Measurements from ENCODE around the gene SLC29A2.
"Not testable (repeated sequence)": the region's sequence is repeated elsewhere in the genome, so short reads cannot be mapped to it uniquely, and the experiment has no call there.

SLC29A2 gene

DNA sequence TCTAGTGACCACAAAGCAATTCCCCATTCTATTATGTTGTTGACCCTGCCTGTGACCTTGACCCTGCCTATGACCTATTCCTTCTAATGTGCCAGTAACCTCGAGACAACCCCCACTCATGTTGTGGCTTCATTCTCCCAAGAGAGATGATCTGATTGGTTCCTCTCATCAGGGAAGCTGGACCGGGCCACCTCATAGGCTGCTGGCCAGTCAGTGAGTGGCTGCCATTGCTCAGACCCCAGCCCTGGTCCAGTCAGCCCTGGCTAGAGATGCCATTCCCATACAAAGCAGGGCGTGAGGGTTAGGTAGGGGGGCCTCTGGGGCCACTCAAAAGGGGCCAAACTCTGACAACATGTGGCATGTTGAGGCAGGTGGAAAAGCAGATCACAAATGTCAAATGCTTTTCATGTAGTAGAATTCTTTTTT, 11.9 kb downstream of the SLC29A2 start:
- Histone ChIP-seq H3K27ac (no peak overlapping the region), H4K20me1 (ENCODE audit: insufficient read depth) (no peaks in the 10 kb centered on the region), H3K4me1 (ENCODE audit: low read depth, poor library complexity, severe bottlenecking) (no peaks in the 10 kb centered on the region), H3K9ac (no peak overlapping the region), H3K79me2 (ENCODE audit: insufficient read depth, low read depth) (no peaks in the 10 kb centered on the region), H3K4me2 (no peak overlapping the region), H3K4me3 (IDR thresholded peaks at IDR 0.05; ENCODE audit: insufficient read depth, low read depth, low read length) (no peak overlapping the region), H2AFZ (ENCODE audit: low read depth) (no peak overlapping the region), H3K27me3 (ENCODE audit: insufficient read depth, low read depth) (no peaks in the 10 kb centered on the region), H3K36me3 (ENCODE audit: insufficient read depth) (no peaks in the 10 kb centered on the region)
- TF ChIP-seq, protein P1, sequence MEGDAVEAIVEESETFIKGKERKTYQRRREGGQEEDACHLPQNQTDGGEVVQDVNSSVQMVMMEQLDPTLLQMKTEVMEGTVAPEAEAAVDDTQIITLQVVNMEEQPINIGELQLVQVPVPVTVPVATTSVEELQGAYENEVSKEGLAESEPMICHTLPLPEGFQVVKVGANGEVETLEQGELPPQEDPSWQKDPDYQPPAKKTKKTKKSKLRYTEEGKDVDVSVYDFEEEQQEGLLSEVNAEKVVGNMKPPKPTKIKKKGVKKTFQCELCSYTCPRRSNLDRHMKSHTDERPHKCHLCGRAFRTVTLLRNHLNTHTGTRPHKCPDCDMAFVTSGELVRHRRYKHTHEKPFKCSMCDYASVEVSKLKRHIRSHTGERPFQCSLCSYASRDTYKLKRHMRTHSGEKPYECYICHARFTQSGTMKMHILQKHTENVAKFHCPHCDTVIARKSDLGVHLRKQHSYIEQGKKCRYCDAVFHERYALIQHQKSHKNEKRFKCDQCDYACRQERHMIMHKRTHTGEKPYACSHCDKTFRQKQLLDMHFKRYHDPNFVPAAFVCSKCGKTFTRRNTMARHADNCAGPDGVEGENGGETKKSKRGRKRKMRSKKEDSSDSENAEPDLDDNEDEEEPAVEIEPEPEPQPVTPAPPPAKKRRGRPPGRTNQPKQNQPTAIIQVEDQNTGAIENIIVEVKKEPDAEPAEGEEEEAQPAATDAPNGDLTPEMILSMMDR (conservative IDR thresholded peaks at IDR 0.05; ENCODE audit: low read depth, low read length), result no peak

DNA sequence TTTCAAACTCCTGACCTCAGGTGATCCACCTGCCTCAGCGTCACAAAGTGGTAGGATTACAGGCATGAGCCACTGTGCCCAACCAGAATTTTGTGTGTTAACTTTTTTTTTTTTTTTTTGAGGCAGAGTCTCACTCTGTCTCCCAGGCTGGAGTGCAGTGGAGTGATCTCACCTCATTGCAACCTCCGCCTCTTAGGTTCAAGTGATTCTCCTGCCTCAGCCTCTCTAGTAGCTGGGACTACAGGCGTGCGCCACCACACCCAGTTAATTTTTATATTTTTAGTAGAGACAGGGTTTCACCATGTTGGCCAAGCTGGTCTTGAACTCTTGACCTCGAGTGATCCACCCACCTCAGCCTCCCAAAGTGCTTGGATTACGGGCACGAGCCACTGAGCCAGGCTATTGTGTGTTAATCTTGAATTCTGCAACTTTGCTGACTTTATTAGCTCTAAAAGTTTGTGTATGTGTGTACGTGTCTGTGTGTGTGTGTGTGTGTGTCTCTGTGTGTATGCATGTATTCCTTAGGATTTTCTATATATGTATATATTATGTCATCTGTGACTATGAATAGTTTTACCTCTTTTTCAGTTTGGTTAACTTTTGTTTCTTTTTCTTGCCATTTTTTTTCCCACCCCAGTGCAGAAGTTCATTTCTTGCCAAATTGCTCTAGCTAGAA, 20.9 kb downstream of the SLC29A2 start:
- H3K9ac ChIP-seq; H3K4me3 ChIP-seq (IDR thresholded peaks at IDR 0.05; ENCODE audit: insufficient read depth, low read depth, low read length); H3K79me2 ChIP-seq (ENCODE audit: insufficient read depth, low read depth); H3K27ac ChIP-seq; H3K4me1 ChIP-seq (ENCODE audit: low read depth, poor library complexity, severe bottlenecking); H3K4me2 ChIP-seq; H3K36me3 ChIP-seq (ENCODE audit: insufficient read depth); H2AFZ ChIP-seq (ENCODE audit: low read depth); H4K20me1 ChIP-seq (ENCODE audit: insufficient read depth); H3K27me3 ChIP-seq (ENCODE audit: insufficient read depth, low read depth): not testable (repeated sequence)

DNA sequence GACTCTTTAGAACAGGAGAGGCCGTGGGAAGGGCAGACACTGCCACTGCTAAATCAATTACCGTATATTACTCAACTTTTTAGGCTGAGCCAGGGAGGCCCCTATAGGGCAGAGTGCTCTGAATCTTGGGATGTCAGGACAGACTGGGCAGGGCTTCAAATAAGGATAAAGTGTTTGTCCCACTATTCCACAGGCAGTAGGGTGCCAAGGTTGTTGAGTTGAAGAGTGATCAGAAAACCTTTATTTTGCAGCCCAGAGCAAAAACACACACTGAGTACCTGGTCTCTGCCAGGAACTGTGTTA, 22.5 kb downstream of the SLC29A2 start:
- H3K79me2 ChIP-seq (ENCODE audit: insufficient read depth, low read depth), result peaks cover 7% of the 10 kb centered on the region; the same call in 1 of the 2 replicates
- H2AFZ ChIP-seq (ENCODE audit: low read depth), result no peak overlapping the region
- TF ChIP-seq, protein P1 (conservative IDR thresholded peaks at IDR 0.05; ENCODE audit: low read depth, low read length), result no peak
- H3K4me2 ChIP-seq, result no peak overlapping the region
- no peaks in the 10 kb centered on the region for H3K27me3 ChIP-seq (ENCODE audit: insufficient read depth, low read depth)
- H3K9ac ChIP-seq, result no peak overlapping the region
- peaks cover 14% of the 10 kb centered on the region for H3K4me1 ChIP-seq (ENCODE audit: low read depth, poor library complexity, severe bottlenecking)
- H3K27ac ChIP-seq, result no peak overlapping the region
- no peaks in the 10 kb centered on the region for H4K20me1 ChIP-seq (ENCODE audit: insufficient read depth)
- H3K4me3 ChIP-seq (IDR thresholded peaks at IDR 0.05; ENCODE audit: insufficient read depth, low read depth, low read length), result no peak overlapping the region
- no peaks in the 10 kb centered on the region for H3K36me3 ChIP-seq (ENCODE audit: insufficient read depth)

DNA sequence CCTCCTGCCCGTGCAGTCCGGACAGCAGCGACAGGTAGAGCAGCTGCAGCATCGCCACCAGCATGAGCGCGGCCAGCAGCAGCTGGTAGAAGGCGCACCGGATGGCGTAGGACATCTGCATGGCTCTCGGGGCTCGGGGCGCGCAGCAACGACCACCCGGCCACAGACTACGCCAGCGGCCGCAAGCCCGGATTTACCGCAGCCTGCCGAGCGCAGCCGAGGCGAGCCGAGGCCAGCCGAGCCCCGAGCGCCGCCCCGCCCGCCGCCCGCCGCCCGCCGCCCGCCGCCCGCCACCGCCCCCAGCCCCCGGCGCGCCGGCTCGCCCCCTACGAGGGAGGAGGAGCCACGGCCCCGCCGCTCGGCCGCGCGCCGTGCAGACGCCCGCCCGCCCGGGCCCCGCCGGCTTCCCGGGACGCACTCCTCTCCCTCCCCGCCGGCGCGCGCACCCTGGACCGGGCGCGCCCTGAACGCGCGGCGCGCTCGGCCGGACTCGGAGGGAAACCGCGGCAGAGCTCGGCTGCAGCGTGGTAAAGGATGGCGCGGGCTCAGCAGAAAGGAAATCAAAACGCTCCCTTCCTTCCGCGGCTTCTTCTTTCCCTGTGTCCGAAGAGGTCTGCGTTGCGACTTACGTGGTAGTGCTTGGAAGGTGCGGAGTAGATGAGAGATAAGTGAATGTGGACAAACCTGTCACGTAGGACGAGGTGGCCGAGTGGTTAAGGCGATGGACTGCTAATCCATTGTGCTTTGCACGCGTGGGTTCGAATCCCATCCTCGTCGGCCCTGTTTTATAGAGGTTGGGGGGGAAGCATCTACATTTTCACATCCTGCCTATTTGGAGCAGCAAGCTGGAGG, 23.9 kb downstream of the SLC29A2 start, which contains the start of gene B4GAT1:
Gene B4GAT1 (minus strand): TSS at position 205 of the 852 bp plus-strand sequence. CDS start 84 bp downstream, at position 121.
- TF ChIP-seq, protein P1 (conservative IDR thresholded peaks at IDR 0.05; ENCODE audit: low read depth, low read length), result no peak
- H3K4me3 ChIP-seq (IDR thresholded peaks at IDR 0.05; ENCODE audit: insufficient read depth, low read depth, low read length), result no peak within 1 kb of the TSS
- no peaks in the 10 kb centered on the region for H4K20me1 ChIP-seq (ENCODE audit: insufficient read depth)
- peak within 1 kb of the TSS; percentile 92 for H2AFZ ChIP-seq (ENCODE audit: low read depth)
- peak within 1 kb of the TSS; percentile 78 for H3K4me2 ChIP-seq
- H3K27ac ChIP-seq, result peak within 1 kb of the TSS; percentile 43; the same call in 1 of the 2 replicates
- H3K79me2 ChIP-seq (ENCODE audit: insufficient read depth, low read depth), result peaks cover 18% of the 10 kb centered on the region; the same call in 1 of the 2 replicates
- H3K4me1 ChIP-seq (ENCODE audit: low read depth, poor library complexity, severe bottlenecking), result peaks cover 20% of the 10 kb centered on the region
- no peaks in the 10 kb centered on the region for H3K27me3 ChIP-seq (ENCODE audit: insufficient read depth, low read depth)
- H3K9ac ChIP-seq, result peak within 1 kb of the TSS; percentile 46; the same call in 1 of the 2 replicates
- no peaks in the 10 kb centered on the region; the same call in 1 of the 2 replicates for H3K36me3 ChIP-seq (ENCODE audit: insufficient read depth)
